Measurements from ENCODE around the gene TUBB1. TPM values are rescaled to one million over a fixed set of nuclear protein-coding genes. Genes with fewer than 3 reads are reported as not detected.

Gene TUBB1
- total and polyA plus RNA-seq, 2 of the 13 experiments (the other 11 are each of a cell fraction or from before 2014, with no cell fraction given) = 0.11 to 57.6 TPM

DNA sequence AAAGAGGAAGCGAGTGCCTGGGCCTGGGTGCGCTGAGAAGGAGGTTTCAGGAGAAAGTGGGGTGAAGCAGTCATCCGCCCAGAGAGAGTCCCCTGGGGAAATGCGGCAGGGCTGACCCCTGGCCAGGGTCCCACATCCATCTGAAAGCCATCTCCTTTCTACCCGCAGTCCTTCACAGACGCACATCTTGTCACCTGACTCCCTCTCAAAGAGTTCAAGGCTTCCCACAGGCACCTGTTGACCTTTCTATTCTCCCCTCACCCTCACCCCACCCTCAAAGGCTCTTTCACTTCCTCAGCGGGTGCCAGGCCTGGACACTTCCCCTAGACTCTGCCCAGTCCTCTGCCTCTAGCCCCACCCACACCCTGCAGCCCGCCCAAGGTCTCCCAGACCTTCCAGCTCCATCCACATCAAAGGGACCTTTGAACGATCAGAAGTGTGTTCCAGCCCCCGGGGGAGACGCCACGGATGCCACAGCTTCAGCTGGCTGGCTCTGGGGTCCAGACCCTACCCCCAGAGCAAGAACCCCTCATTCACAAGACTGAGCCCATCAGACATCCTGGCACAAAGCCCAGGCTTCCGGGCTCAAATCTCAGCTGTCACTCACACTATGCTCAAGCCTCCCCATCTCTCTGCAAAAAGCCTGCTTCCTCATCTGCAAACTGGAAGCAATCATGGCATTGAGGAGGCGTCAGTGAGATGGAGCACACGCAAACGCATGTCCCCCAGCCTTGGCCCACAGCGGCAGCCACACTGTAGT is 14.3 kb upstream of the TUBB1 start (continued):
- TF ChIP-seq, protein P1, sequence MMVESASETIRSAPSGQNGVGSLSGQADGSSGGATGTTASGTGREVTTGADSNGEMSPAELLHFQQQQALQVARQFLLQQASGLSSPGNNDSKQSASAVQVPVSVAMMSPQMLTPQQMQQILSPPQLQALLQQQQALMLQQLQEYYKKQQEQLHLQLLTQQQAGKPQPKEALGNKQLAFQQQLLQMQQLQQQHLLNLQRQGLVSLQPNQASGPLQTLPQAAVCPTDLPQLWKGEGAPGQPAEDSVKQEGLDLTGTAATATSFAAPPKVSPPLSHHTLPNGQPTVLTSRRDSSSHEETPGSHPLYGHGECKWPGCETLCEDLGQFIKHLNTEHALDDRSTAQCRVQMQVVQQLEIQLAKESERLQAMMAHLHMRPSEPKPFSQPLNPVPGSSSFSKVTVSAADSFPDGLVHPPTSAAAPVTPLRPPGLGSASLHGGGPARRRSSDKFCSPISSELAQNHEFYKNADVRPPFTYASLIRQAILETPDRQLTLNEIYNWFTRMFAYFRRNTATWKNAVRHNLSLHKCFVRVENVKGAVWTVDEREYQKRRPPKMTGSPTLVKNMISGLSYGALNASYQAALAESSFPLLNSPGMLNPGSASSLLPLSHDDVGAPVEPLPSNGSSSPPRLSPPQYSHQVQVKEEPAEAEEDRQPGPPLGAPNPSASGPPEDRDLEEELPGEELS (CRISPR knock-in tag; IDR thresholded peaks at IDR 0.05) = peak; percentile 35; the same call in 1 of the 2 replicates
- TF ChIP-seq TCF12 (IDR thresholded peaks at IDR 0.05) (no peak), TCF12 (CRISPR knock-in tag; IDR thresholded peaks at IDR 0.05) (peak; percentile 38; the same call in 1 of the 2 replicates), ZNF670 (CRISPR knock-in tag; IDR thresholded peaks at IDR 0.05; ENCODE audit: borderline replicate concordance) (no peak), GFI1 (CRISPR knock-in tag; IDR thresholded peaks at IDR 0.05; ENCODE audit: borderline replicate concordance) (peak; percentile 97), KLF15 (CRISPR knock-in tag; IDR thresholded peaks at IDR 0.05; ENCODE audit: borderline replicate concordance) (no peak), ZNF136 (CRISPR knock-in tag; IDR thresholded peaks at IDR 0.05; ENCODE audit: low read depth) (peak; percentile 67; the same call in 1 of the 2 replicates), MIER3 (CRISPR knock-in tag; IDR thresholded peaks at IDR 0.05; ENCODE audit: borderline replicate concordance) (0 out of 2 replicates have a peak, but pooled peaks have one; percentile 39), NR2F1 (CRISPR knock-in tag; IDR thresholded peaks at IDR 0.05) (peak in 1 of 2 experiments; percentile 14; a peak in 1 of 4 replicates), ZNF317 (CRISPR knock-in tag; IDR thresholded peaks at IDR 0.05) (peak; percentile 72; the same call in 1 of the 2 replicates), PHF20 (CRISPR knock-in tag; IDR thresholded peaks at IDR 0.05) (0 out of 2 replicates have a peak, but pooled peaks have one; percentile 25), FOXA3 (CRISPR knock-in tag; IDR thresholded peaks at IDR 0.05) (0 out of 2 replicates have a peak, but pooled peaks have one; percentile 13)
- TF ChIP-seq, protein P2, sequence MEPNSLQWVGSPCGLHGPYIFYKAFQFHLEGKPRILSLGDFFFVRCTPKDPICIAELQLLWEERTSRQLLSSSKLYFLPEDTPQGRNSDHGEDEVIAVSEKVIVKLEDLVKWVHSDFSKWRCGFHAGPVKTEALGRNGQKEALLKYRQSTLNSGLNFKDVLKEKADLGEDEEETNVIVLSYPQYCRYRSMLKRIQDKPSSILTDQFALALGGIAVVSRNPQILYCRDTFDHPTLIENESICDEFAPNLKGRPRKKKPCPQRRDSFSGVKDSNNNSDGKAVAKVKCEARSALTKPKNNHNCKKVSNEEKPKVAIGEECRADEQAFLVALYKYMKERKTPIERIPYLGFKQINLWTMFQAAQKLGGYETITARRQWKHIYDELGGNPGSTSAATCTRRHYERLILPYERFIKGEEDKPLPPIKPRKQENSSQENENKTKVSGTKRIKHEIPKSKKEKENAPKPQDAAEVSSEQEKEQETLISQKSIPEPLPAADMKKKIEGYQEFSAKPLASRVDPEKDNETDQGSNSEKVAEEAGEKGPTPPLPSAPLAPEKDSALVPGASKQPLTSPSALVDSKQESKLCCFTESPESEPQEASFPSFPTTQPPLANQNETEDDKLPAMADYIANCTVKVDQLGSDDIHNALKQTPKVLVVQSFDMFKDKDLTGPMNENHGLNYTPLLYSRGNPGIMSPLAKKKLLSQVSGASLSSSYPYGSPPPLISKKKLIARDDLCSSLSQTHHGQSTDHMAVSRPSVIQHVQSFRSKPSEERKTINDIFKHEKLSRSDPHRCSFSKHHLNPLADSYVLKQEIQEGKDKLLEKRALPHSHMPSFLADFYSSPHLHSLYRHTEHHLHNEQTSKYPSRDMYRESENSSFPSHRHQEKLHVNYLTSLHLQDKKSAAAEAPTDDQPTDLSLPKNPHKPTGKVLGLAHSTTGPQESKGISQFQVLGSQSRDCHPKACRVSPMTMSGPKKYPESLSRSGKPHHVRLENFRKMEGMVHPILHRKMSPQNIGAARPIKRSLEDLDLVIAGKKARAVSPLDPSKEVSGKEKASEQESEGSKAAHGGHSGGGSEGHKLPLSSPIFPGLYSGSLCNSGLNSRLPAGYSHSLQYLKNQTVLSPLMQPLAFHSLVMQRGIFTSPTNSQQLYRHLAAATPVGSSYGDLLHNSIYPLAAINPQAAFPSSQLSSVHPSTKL (CRISPR knock-in tag; IDR thresholded peaks at IDR 0.05) = peak; percentile 60; the same call in 1 of the 2 replicates
- TF ChIP-seq, protein P3, sequence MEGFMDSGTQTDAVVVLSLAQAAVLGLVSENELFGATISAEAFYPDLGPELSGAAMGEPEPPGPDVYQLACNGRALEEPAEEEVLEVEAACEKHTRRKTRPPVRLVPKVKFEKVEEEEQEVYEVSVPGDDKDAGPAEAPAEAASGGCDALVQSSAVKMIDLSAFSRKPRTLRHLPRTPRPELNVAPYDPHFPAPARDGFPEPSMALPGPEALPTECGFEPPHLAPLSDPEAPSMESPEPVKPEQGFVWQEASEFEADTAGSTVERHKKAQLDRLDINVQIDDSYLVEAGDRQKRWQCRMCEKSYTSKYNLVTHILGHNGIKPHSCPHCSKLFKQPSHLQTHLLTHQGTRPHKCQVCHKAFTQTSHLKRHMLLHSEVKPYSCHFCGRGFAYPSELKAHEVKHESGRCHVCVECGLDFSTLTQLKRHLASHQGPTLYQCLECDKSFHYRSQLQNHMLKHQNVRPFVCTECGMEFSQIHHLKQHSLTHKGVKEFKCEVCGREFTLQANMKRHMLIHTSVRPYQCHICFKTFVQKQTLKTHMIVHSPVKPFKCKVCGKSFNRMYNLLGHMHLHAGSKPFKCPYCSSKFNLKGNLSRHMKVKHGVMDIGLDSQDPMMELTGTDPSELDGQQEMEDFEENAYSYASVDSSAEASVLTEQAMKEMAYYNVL (CRISPR knock-in tag; IDR thresholded peaks at IDR 0.05; ENCODE audit: borderline replicate concordance) = peak; percentile 28; the same call in 1 of the 2 replicates
- TF ChIP-seq, protein P4, sequence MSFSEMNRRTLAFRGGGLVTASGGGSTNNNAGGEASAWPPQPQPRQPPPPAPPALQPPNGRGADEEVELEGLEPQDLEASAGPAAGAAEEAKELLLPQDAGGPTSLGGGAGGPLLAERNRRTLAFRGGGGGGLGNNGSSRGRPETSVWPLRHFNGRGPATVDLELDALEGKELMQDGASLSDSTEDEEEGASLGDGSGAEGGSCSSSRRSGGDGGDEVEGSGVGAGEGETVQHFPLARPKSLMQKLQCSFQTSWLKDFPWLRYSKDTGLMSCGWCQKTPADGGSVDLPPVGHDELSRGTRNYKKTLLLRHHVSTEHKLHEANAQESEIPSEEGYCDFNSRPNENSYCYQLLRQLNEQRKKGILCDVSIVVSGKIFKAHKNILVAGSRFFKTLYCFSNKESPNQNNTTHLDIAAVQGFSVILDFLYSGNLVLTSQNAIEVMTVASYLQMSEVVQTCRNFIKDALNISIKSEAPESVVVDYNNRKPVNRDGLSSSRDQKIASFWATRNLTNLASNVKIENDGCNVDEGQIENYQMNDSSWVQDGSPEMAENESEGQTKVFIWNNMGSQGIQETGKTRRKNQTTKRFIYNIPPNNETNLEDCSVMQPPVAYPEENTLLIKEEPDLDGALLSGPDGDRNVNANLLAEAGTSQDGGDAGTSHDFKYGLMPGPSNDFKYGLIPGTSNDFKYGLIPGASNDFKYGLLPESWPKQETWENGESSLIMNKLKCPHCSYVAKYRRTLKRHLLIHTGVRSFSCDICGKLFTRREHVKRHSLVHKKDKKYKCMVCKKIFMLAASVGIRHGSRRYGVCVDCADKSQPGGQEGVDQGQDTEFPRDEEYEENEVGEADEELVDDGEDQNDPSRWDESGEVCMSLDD (CRISPR knock-in tag; IDR thresholded peaks at IDR 0.05; ENCODE audit: borderline replicate concordance) = peak; percentile 69; the same call in 1 of the 2 replicates
- TF ChIP-seq, protein P5, sequence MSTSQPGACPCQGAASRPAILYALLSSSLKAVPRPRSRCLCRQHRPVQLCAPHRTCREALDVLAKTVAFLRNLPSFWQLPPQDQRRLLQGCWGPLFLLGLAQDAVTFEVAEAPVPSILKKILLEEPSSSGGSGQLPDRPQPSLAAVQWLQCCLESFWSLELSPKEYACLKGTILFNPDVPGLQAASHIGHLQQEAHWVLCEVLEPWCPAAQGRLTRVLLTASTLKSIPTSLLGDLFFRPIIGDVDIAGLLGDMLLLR (CRISPR knock-in tag; IDR thresholded peaks at IDR 0.05) = peak; percentile 70; the same call in 1 of the 2 replicates
